Dermis microvascular lymphatic vessel endothelial cell (primary cell): ENCODE data around the gene RABEP1. TPM values are rescaled to one million over a fixed set of nuclear protein-coding genes. Genes with fewer than 3 reads are reported as not detected.

Experiments used
- DNase-seq, 2 donors: peaks; one replicate each; pipeline versions ENCODE4 v3.0.0 to v3.0.0-alpha.2; 2010; ENCODE audit warnings: low read depth in 2 of 2
- total RNA-seq: library from RNA; depleted of rRNA; stranded (reverse); fragments of >200 nt; gene quantifications from 2 replicates; pipeline ENCODE4 v1.2.1, GENCODE V29; 2014

Gene RABEP1
- total RNA-seq, 1 donor from 2014 or later, result 28.2 TPM

- DNase-seq, result no peak
Observed at GRCh38 chr17:5362162-5362811, 80.2 kb downstream of the RABEP1 start.

DNA sequence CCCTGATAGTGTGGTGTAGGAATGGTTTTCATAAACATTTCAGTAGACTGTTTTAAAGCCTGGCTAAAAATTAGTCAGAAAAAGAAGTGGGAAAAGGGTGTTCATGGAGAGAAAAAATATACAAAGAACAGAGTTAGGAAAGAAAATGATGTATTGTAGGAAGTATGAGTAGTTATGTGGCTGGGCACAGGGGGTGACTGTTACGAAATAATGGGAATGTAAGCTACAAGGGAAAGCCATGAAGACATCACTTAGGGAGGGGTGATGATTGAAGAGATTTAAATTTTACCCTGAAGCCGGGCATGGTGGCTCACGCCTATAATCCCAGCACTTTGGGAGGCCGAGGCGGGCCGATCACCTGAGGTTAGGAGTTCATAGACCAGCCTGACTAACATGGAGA, 82.1 kb downstream of the RABEP1 start:
- DNase-seq, result no peak

- no peak for DNase-seq
Observed at GRCh38 chr17:5364696-5365095, 82.6 kb downstream of the RABEP1 start.

- DNase-seq, result no peak
Observed at GRCh38 chr17:5365831-5366230, 83.7 kb downstream of the RABEP1 start.

- no peak for DNase-seq
Observed at GRCh38 chr17:5370411-5370810, 88.3 kb downstream of the RABEP1 start.

- no peak for DNase-seq
Observed at GRCh38 chr17:5373112-5373511, 91.0 kb downstream of the RABEP1 start.

DNA sequence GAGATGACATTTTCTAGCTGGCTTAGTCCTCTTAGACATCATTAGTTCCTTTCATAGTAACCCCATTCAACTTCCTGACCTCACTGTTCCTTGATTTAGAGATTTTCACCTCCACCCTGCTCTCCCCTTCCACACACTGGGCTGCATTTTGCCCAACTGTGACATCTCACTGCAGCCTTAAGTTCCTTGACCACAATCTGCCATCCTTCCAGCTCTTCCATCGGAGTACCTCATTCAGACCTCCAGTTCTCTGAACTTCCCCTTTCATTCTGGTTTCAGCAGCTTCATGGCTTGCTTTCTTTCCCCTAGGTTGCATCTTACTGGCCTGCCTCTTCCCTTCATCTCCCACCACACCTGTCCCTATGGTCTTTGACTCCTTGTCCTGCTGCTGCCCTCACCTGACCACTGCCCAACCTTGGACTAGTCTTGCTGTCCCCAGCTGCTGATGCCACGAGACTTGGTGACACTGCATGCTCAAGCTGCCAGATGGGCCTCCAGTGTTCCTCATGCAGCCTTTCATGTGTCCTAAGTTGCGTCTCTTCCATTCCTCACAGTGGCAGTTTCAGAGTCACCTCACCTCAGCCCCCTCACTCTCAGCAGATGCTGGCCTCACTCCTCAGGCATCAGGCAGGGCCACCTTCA, 96.6 kb downstream of the RABEP1 start:
- DNase-seq, result no peak

- no peak for DNase-seq
Observed at GRCh38 chr17:5379351-5380107, 97.4 kb downstream of the RABEP1 start.

DNA sequence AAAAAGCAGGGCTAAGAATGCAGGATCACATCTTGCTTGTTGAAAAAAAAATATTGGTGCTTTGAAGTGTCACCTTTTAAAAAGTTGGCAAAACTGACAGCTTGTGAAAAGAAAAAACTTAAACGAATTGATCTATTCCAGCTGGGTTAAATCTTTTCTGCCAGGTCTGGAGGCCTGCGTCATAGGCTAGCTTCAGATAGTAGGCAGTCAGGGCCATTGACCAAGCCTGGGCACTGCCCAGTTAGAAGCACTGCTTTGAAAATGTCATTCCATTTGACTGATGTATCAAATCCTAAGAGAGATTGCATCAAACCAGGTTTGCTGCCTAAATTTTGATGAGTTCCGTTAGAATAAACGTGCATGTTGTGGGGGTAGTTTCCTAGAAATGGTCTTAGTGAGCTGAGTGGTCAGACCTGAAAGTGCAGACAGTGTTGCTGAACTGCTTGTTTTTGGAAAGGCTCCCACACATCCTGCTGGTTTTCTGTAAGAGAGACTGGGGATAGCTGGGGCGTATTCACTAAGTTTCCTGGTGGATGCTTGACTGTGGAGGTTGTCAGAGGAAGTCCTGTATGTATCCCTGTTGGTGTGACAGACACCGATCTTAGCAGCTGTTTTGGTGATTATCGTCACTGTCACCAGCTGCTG, 98.5 kb downstream of the RABEP1 start:
- no peak for DNase-seq

GRCh38 chr17:5381542-5381941, 99.5 kb downstream of the RABEP1 start:
- DNase-seq, result no peak

- DNase-seq, result no peak
Observed at GRCh38 chr17:5391678-5392077, 109.6 kb downstream of the RABEP1 start.

DNA sequence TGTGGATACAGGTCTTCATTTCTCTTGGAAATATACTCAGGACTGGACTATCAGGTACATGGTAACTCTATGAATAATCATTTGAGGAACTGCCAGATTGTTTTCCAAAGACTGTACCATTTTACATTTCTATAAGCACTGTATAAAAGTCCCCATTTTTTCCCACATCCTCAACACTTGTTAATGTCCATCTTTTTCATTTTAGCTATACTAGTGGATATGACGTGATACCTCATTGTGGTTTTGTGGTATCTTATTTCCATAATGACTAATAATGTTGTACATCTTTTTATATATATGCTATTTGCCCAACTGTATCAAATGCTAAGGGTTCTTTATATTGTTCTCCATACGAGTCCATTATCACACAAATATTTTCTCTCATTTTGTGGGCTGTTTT, 114.5 kb downstream of the RABEP1 start:
- DNase-seq, result no peak

GRCh38 chr17:5399767-5400166, 117.7 kb downstream of the RABEP1 start:
- no peak for DNase-seq

DNA sequence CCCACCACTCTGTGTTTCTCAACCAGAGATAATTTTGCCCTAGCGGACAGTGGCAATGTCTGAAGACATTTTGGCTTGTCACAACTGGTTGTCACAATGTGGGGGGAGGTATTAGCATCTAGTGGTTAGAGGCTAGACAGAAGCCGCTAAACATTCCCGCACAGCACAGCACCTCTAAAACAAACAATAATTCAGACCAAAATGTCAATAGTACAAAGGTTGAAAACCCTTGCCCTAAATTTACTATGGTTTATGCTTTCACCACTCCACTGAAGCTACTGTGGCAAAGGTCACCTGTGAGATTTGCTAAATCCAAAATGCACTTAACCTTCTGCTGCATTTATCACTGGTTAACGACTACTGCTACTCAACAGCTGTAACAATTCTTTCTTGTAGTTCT, 123.3 kb downstream of the RABEP1 start:
- DNase-seq, result no peak

GRCh38 chr17:5408186-5408585, 126.1 kb downstream of the RABEP1 start:
- DNase-seq, result no peak

GRCh38 chr17:5410594-5411272, 128.6 kb downstream of the RABEP1 start:
- no peak for DNase-seq

- peak in 1 of 2 donors; percentile 81 for DNase-seq
Observed at GRCh38 chr17:5413682-5414081, 131.6 kb downstream of the RABEP1 start.

GRCh38 chr17:5416901-5417300, 134.8 kb downstream of the RABEP1 start:
- DNase-seq, result no peak

- peak; percentile 80 to 94 for DNase-seq
Observed at GRCh38 chr17:5418858-5419355, 136.8 kb downstream of the RABEP1 start.

- peak; percentile 94 to 99 for DNase-seq
Observed at GRCh38 chr17:5419356-5419958, 137.4 kb downstream of the RABEP1 start, which contains the start of gene NUP88. Gene NUP88, minus strand, starts transcription at chr17:5419662. Its CDS starts 12 bp downstream, at chr17:5419650.
